HG03103 (cell line): ENCODE measurements around the gene THAP4.

ENCODE experiments used
- ATAC-seq: cut with Tn5 transposase; IDR thresholded peaks from one replicate; pipeline ENCODE4 v1.9.1; 2021; ENCODE audit warnings: low read depth; ENCODE audit not compliant: unreplicated experiment

THAP4 gene, protein sequence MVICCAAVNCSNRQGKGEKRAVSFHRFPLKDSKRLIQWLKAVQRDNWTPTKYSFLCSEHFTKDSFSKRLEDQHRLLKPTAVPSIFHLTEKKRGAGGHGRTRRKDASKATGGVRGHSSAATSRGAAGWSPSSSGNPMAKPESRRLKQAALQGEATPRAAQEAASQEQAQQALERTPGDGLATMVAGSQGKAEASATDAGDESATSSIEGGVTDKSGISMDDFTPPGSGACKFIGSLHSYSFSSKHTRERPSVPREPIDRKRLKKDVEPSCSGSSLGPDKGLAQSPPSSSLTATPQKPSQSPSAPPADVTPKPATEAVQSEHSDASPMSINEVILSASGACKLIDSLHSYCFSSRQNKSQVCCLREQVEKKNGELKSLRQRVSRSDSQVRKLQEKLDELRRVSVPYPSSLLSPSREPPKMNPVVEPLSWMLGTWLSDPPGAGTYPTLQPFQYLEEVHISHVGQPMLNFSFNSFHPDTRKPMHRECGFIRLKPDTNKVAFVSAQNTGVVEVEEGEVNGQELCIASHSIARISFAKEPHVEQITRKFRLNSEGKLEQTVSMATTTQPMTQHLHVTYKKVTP

DNA sequence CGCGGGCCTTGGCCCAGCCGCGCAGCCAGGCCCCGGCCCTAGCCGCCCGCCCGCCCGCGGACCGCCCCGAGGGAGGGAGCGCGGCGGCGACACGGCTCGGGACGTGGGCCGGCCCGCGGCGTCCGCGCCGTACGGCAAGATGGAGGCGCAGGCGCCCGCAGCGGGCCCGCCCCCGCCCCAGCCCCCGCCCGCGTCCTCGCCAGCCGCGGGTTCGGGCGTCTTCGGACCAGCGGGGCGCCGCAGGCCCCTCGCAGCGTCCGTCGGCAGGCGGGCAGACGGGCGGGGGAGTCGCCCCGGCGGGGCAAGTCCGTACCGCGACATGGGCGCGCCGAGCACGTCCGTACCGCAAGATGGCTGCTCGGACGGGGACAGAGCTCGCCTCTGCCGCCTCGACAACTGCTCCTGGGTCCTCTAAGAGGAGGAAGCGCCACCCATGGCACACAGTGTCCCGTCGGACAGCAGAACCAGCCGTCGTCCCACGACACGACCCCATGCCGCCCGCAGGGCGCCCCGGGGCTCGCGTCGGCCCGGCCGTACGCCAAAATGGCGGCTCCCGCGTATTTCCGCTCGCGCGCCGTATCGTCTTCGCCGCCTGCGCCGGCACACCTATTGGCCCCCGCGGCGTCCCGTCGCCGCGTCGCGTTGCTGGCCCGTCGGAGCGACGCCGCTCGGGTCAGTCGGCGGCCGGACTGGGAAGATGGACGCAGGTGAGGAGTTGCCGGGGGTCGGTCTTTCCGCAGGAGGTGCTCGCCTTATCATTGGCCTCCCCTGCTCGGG is at the start of gene THAP4, which contains the start of gene ATG4B:
Gene THAP4 (minus strand): TSS at position 141 of the 777 bp plus-strand sequence. CDS start 141 bp downstream, outside the sequence.
Gene ATG4B (plus strand): TSS at position 676 of the 777 bp plus-strand sequence. CDS start 22 bp downstream, at position 698.
- peak; percentile 53 for ATAC-seq

DNA sequence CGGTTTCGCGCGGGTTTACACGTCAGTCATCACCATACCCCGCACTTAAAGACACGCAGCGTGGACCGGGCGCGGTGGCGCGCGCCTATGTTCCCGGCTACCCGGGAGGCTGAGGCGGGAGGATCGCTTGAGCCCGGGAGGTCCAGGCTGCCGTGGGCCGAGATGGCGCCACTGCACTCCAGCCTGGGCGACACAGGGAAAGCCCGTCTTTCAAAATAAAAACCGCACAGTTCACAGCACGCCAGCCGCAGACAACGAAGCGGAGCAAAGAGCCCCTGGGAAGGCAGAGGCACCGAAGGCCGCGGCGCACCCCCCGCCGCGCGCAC is 49.3 kb upstream of the THAP4 start:
- ATAC-seq = peak; percentile 5

DNA sequence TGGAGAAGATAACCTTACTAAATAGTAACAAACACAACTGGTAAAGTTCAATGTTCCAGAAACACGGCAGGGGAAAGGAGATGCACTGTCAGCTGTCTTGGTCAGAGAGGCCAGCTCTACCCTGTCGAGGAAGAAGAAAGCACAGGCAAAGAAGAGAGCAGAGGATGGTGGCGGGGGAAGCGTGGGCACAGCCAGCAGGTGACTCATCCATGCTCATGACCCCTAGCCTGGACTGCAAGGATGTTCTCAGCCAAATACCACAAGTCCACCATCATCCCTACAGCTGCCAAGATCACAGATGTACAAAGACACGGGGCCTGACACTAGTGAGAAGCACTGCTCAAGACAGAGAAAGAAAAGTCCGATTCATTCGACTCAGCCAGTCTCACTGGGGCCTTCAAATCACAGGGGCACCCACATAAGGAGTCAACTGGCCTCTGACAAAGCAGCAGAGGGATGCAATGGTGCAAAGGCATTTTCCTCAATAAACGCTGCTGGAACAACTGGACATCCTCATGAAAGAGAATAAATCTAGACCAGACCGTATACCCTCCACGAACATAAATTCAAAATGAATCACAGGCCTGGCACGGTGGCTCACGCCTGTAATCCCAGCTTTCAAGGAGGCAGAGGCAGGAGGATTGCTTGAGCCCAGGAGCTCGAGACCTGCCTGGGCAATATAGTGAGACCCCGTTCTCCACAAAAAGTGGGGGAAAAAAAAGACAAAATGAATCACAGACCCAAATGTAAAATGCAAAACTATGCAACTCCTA is 44.1 kb upstream of the THAP4 start:
- ATAC-seq = no peak

DNA sequence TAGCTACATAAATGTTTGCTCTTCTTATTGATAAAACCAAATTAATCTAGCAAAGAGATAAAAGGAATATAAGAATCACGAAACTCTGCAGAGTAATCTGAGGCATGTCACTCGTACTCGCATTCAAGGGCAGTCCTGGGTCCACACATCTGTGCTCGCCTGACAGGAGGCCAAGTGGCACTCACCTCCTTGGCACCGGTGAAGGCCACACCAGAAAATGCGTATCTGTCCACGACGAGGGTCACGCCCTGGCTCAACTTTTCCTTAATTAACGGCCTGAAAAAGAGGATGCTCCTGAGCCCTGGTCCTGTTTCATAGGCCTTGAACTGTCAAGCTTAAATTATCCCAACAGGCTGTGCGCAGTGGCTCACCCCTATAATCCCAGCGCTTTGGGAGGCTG is 43.1 kb upstream of the THAP4 start:
- no peak for ATAC-seq

DNA sequence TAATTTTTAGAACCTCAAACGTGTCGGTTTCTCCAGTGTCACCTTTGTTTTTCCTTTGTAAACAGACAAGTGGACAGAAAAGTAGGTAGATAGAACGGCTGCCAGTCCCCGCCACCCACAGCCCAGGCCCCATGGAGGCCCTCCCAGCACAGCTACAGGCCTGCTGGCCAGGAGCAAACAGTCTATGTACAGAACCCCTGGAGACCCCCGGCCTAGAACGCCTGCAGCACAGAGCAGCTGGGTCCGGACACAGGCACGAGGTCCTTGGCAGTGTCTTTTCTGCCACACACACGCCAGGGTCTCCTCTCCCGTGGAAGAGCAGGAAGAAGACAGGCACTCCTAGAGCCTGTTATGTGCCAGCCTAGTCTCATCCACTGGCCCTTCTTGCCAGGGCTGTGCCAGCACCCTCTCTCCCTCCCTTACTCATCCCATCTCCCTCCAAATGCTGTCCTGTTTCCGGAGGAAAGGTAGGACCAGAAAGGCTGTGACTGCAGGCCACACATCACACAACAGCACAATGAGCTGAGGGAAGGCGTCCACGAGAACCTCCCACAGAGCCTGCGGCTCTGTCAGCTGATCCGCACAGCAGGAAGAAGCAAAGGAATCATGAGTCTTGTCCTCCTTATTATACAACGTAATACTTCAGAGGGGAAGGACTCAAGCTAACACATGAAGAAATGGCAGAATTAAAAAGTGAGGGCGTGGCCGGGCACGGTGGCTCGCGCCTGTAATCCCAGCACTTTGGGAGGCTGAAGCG is 42.0 kb upstream of the THAP4 start:
- no peak for ATAC-seq

DNA sequence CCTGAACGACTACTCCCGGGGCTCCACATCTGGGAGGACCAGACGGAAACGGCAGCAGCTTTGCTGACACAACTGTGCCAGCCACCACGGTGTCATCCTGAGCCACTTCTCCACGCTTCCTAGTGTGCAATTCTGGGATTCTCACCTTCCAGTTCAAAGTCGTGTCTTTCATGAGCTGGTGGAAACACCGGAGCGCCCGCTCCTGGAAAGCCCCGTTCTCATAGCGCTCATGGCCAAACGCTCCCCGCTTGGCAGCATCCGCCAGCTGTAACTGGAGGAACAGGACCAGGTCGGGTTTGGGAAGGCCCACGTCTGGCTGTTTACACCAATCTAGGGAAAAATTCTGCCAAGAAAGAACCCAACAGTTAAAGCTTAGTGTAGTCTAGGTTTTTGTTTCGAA is 41.3 kb upstream of the THAP4 start:
- no peak for ATAC-seq

DNA sequence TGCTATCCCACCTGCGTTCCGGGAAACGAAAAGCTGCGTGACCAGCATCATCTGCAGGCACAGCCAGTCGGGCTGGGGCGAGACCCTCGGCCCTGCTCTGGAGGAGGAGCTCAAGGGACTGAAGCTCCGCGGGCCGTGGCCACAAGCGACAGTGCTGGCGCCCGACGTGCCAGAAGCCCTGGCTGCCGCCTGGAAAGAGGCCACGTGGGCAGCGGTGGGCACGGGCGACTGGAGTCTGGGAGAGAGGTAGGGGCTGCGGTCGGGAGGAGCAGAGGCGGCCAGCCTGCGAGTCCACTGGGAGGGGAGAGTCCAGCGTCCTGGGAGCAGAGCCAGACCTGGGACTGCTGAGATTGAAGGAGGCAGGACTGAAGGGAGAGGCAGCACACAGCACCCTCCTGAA is 40.4 kb upstream of the THAP4 start:
- no peak for ATAC-seq

DNA sequence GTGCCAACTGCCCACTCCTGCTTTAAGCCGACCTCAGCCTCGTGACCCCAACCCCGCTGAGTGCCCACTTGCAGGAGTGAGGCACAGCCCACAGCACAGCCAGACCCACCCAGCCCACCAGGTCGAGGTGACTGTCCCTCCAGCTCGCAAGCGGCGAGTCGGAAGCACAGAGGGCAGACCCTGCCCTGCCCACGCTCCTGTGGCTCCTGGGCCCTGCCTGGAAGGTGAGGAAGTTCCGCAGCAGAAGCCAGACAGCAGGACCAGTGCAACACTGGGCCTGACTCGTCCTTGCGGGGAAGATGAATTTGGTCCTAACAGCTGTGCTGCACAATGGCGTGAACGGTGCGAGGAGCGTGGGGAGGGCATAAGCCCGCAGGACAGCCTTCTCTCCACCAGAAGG is 39.7 kb upstream of the THAP4 start:
- ATAC-seq = no peak

DNA sequence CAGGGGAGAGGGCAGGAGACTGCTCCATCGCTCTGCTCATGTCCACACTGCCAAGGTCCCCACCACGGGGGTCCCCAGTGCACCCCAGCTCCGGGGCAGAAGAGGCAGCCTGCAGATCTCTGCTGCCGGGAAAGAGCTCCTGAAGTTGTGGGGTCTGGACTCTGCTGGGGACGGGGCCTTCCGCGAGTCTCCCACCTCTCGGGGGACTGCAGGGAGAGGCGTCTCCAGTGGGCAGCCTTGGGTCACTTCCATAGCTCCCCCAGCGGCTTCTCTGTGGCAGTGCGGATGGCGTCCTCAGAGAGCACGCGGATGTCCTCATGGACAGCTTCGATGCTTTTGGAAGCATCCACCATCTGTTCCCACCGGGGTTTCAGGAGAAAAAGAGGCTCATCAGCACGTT is 38.9 kb upstream of the THAP4 start:
- ATAC-seq = no peak

DNA sequence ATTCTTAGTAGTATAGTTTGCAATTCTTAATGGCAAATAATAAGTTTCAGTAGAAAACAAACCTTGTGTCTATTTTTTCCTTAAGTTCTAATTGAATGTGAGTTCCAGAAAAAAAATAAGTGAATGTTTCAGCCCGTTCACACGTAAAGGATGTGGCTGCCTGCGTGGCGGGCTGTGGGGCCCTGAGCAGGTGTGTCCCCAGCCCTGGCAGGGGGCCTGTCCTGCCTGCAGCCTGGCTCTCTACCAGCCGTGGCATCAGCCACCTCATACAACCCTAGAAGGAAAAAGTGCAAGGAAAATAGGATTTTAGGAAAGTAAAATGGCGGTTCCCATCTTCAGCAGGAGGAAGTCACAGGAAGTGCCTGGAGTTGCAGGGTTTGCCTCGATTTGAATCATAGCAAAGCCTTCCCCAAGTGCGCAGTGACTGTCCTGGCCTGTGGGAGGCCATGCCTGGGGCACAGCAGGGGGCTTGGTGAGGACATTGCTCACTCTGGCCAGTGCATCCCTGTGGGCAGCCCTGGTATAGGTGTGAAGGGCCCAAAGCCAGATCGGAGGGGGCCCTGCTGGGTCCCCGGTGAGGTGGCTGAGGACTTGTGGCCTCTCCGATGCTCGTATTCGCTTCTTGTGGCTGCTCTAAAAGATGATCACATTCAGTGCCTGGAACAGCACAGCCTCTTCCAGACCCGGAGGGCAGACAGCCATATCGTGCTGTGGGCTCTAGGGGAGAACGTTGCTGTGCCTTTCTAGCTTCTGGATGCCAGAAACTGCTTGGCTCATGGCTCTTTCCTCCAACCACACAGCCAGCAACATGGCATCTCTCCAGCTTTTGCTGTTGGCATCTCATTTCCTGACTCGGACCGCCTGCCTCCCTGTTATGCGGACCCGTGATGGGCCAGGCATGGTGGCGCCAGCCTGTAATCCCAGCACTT is 37.1 kb upstream of the THAP4 start:
- ATAC-seq = no peak

DNA sequence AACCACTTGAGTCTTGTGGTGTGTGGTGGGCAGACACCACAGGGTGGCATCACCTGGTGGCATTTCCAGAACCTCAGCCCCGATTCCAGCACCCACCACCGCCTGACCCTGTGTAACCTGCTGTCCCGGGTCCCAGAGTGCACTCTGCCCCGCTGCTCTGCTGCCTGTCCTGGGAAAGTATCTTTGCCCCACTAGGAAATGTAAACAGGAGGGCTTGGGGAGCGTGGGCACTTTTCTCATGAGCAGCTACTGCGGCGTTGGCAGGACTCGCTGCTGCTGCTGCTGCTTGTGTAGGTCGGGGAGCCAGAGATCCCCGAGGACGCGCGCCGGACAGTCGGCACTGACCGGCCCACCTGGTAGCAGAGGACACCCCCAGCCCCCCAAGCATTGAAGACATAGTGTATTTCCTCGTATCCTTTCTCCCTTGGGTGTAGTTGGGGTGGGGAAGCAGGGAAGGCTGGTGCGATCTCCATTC is 36.3 kb upstream of the THAP4 start:
- ATAC-seq = no peak

DNA sequence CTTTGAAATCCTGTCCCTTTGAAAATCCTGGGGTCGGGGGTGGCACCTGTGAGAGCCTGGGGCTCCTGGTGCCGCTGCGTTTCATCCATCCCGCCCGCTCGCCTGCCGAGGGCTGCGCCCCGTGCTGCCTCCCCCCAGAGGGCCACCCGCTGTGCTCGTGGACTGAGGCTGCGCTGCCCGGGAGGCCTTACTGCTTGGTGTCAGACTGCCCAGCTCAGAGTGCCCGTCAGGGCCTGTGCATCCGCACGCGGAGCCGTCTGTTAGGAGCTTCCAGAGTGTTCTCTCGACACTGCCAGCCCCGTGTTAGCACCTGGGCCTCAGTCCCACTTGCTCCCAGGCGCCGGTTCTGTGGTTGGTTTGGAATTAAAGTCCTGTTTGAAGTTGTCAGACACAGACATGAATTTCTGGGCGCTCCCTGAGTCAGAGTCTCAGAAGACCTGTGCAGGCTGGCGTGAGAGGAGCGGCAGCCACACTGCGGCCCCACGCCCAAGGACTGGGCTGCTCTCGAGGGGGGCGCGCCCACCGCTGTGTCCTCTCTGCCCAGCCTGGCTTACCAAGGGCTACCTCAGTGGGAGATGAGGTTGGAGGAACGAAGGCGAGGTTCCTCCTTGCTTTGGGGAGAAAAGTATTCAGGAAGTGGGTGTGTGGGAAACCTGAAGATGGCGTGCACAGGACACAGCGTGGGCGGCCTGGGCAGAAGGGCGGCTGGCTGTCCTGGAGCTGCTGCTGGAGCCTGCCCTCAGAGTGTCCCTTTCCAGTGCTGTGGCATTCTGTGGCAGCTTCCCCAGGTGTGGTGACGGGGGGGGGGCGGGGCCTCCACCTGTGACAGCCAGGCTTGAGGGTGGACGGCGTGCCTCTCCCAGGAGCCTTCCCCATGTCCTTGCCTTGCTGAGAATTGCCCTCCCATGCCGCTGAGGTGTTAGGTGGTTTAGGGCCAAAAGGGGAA is 35.6 kb upstream of the THAP4 start:
- no peak for ATAC-seq

DNA sequence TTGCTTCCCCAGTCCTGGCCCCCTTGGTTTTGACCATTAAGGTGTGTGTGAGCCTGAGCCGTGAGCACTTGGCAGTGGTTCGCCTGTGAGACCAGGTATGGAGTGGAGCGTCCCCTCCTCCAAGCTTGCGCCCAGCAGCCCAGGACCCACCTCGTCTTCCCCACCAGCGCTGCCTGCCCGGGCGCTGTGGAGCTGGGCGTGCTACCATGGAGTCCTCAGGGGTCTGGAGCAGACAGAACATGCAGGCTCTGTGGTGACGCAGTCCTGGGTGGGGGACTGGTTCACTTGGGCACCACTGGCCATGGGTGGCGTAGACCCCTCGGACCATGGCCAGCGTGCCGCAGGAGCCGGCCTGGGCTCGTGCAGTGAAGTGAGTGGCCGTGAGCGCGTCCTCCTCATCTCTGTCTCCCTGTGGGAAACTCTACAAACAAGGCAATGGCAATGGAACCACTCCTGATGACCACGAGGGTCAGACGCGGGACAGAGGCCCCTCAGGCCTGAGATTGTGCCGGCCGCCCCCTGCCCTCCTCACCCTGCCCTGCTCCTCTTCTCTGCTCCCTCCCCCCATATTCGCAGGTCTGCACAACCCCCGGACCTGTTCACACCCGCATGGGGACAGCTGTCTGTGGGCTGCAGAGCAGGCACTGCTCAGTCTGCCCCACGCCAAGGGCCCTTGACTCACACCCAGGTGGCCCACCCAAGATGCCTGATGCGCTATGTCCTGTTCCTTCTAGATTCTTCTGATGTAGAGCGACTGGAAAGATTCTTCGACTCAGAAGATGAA is 34.7 kb upstream of the THAP4 start:
- no peak for ATAC-seq

DNA sequence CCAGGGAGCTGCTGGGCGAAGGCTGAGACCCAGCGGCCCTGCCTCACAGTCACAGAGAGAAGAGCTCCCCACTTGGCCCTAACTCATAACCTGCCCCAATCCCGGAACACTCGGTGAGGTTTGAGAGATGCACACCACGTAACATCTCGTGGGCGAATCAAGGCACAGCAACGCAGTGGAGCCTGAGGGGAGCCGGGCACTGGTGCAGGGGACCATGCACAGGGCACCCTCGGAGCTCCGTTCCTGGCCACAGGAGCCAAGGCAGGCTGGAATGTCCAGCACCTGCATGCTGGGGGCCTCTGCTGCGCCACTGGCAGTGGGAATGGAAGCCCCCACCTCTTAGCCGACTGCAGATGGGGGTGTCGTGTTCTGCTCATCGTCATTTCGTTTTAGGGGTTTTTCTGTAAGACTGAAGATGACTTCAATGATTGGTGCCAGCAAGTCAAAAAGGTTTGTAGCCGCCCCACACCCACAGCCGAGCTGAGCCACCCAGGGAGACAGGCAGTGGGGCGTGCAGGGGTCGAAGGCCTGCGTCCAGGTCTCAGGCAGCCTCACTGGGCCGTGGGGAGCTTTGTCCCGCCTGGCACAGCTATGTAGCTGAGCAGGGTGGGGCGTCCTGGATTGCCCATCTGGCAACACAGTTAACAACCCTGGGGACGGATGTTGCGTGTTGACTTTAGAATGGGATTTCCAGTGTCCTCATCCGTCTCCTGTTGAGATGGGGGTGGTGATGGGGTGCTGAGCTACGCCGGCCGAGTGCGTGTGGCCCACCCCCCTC is 33.6 kb upstream of the THAP4 start:
- ATAC-seq = no peak

DNA sequence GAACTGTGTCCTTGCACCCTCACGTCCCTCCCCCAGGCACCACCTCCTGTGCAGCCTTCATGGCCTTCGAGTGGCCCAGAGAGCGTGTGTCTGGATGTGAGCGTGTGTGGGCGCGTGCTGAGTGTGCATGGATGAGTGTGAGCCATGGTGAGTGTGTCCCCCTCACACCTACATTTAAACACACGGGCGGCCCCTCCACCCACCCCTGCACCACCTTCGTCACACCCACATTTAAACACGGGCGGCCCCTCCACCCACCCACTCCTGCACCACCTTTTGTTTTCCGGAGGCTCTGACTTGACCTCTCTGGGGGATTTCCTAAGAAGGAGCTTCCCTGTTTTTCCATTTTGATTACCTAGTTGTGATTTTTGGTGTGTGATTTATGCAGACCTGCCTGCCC is 31.9 kb upstream of the THAP4 start:
- ATAC-seq = no peak

DNA sequence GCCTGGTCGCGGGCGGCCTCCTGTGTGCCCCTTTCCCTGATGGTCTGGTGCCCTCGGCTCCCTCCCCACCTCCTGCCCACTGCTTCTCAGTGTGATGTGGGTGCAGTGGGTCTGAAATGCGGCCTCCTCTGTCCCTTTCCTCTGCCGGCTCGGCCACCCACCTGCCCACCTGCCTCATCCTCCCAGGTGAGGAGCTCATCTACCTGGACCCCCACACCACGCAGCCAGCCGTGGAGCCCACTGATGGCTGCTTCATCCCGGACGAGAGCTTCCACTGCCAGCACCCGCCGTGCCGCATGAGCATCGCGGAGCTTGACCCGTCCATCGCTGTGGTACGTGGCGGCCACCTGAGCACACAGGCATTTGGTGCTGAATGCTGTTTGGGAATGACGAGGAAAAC is 31.4 kb upstream of the THAP4 start:
- ATAC-seq = no peak
